COLO829 (cell line): ENCODE measurements around the gene ROBO1.
"Not testable (repeated sequence)": the region's sequence is repeated elsewhere in the genome, so short reads cannot be mapped to it uniquely, and the experiment has no call there.

ENCODE experiments used
- DNase-seq: peaks from one replicate; pipeline ENCODE4 v3.0.0; 2012; ENCODE audit warnings: low spot score

Gene ROBO1

DNA sequence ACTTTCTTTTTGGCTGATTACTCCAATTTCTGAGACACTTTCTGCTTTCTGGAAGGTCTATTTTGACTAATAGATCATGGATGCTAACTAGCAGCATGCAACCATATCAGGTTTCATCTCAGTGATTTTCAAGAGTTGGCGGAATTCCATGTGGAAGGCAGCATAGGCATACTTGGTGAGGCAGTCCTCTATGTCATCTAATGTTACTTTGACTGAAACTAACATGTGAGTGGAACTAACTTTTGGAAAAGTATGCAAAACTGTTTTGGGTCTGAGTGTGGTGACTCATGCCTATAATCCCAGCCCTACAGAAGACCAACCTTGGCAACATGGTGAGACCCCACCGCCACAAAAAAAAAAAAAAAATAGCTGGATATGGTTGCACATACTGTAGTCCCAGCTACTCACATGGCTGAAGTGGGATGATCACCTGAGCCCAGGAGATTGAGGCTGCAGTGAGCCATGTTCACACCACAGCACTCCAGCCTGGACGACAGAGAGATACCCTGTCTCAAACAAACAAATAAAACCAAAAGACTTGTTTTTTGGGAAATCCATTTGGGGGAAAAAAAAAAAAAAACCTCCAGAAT is 1033.7 kb downstream of the ROBO1 start:
- peak; percentile 30 for DNase-seq

DNA sequence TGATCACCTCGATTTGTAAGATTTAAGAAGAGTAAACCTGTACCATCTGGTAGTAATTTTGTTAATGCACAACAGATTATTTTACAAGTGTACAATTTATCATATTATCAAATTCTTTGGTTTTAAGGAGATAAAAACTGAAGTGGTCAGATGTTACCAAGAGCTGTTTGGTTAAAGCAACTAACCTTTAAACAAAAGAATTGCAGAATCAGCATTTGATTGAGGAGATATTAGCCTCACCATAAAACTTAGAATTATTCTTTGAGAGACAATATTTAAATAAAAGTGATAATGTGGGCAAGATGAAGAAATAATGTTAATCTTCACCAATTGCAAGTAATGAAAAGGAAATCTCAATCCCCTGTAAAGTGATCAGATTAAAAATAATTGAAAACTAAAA is 1034.9 kb downstream of the ROBO1 start:
- DNase-seq = no peak

DNA sequence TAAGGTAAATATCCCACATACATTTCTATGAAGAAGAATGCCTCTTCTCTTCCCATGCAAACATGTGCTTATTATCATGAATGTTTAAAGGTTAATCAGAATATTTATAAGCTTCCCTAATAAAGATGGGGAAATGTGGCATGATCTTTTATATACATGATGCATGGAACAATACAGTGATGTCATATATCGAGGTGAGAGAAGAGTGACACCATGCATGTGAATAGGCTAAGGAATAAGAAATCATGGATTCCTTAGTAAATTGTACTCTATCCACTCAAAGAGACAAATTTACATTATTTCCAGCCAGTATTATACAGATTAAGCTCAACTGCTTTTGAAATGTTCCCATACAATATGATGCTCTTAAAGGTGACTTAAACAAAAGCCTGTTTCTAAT is 1035.3 kb downstream of the ROBO1 start:
- no peak for DNase-seq

DNA sequence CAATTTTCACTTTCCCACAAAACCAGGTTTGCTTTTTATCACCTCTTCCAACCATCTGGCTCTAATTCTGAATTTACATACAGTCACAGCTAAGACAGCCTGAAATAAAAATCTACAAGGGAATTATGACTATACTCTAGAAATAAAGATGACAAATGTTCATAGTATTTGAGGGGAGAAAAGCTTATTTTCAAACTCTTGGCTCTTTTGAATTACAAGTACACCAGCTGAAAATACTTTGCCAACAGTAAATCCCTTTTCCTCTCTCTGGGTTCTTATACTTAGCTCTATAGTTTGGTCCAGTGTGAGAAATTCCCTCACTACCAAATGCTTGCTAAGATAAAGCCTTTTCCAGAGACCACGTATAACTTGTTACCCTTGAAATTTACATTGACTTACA is 1037.9 kb downstream of the ROBO1 start:
- DNase-seq = no peak

DNA sequence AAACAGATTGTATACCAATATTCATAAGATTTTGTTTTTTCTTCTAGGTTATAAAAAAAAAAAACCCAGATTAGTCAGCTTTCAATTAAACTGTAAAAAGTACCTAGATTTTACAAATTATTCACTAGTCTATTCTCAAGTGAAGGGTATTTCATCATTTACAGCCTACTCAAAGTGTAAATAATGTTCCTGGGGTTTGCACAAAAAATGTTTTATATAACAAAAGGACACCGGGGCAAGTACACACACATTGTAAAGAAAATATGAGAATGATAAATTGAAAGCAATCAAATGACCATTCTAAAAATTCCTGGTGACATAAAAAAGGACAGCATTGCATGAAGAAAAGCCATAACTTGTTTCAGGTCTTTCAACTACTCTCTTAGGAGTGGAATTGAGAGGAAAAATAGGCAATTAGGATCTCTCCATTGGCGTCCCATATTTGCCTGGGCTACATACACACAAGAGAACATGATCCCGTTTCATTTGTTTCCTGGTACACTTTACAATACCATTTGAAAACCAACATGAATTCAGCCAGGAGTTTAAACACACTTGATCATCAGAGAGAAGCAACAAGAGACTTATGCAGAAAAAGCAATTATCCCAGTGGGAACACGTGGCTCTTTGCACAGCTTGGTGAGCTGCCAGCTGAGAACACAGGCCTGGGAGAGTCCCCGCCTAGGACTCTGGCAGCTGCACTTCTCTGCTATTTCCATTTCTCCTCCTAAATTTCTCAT is 1039.2 kb downstream of the ROBO1 start:
- DNase-seq = peak; percentile 44

DNA sequence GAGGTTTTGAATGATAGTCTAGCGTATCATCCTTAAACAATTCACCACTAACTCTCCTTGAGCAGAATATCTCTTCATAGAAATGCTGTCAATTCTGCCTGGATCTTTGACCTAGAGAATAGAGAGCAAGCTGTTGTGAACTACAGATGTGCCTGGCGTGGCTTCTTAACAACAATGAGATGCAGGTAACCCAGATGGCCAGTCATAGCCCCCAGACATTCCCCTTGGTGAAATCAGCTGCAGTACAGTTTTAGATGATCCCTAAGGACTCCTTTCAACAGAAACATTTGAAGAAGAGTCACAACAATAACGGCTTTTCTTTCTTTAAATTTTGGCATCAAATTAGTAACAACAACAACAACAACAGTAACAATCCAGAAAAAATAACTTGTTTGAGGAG is 1041.3 kb downstream of the ROBO1 start:
- no peak for DNase-seq

DNA sequence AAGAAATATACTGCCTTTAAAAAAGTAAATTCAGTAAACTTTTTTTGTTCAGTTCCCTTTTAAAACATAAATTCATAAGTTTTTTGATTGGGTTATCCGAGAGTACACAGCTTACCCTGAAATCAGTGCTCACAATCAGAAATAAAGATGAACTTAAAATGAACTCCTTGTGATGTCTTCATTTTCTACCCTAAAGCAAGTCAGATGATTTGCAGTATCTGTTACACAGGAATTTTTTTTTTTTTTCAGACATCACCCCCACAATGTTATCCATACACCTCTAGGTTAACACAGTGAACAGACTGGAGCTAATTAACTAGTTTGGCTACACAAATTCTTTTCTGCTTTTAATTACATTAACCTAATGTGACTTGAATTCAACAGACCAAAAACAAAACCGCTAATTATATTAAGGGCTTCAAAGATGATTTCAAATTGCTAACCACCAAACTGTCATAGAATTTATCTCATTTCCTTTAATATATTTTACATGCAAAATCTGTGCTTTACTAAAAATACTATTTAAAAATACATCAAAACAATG is 1042.0 kb downstream of the ROBO1 start:
- DNase-seq = peak; percentile 42

DNA sequence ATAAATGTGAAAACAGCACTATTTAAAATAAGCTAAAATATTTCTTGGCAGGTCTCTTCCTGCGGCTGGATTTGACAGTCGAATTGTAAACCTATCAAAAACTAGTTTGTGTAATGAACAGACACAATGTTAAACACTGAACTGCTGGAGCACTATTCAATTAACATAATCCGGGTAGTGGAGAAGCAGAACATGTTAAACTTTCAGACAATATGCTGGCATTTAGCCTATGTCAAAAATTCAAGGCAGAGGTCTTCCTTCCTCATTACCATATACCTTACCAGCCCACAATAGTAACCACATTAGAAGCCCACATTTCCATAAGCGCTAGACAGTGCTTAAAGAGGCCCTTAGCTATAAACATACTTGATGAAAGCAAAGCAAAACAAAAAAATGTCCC is 1042.9 kb downstream of the ROBO1 start:
- DNase-seq = no peak

DNA sequence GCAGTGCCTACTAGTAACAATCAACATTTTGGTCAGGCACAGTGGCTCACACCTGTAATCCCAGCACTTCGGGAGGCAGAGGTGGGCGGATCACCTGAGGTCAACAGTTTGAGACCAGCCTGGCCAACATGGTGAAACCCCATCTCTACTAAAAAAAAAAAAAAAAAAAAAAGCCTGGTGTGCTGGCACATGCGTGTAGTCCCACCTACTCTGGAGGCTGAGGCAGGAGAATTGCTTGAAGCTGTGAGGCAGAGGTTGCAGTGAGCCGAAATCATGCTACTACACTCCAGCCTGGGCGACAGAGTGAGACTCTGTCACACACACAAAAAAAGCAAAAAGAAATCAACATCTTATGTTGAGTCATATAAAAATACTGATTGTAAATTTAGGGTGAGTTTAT is 1043.4 kb downstream of the ROBO1 start:
- DNase-seq = not testable (repeated sequence)

DNA sequence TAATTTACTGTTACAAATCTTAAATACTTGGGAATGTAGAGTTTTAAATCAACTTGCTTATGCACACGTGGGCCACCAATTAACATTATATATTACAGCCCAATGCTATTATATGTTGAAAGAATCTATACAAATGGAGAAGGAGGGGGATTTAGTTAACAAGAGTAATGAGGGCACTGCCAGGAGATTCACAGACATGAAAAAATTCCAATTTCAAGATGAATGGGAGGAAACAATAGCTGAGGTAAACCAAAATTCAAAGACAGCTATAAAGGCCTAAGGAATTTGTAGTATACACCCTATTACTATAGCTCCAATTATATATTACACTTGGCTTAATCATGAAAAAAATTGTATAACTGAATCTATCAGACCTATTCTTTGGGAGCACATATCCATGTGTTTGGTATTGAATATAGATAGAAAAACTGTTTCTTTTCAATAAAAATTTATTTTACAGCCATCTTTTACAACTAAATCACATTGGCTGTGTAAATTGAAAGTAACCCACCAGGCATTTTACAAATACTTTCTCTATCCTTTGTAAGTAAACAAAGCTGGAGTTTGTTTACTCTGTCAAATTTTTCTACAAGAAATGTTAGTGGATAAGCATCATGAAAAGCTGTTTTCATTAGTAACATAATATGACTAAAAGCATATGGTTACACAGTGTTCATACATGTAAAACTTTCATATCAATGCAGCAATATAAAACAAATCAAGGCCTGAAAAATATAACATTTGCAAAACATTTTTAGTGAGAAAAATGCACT is 1045.8 kb downstream of the ROBO1 start:
- no peak for DNase-seq

DNA sequence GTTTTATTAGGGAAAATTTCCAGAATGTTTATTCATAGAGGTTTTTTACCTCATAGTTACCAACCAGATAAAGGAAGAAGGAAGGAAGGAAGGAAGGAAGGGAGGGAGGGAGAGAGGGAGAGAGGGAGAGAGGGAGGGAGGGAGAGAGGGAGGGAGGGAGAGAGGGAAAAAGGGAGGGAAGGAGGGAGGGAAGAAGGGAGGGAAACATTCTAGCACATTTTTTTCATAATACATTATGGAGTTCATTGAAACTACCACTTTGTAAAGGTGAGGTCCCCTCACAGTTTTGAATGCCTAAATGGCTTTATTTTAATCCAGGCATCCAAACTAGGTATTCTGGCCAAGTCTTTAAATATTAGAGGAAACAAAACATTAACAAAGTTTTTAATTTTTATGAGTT is 1049.1 kb downstream of the ROBO1 start:
- no peak for DNase-seq

DNA sequence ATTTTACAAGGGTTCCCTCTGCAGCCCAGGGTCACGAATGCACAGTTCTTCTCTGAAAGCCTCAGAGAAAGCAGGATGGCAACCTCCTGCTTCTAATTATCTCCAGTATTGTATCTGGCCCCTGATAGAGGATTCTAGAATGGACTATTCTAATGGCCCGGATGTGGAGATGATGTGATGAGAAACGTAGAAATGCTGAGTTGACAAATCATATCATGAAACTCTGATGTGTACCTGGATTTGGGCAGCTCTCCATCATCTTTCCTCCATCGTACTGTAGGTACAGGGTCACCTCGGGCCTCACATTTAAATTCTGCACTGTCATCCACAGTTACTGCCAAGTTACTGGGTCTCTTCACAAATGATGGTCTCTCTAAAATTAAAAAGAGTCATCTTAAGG is 1050.8 kb downstream of the ROBO1 start:
- DNase-seq = no peak

DNA sequence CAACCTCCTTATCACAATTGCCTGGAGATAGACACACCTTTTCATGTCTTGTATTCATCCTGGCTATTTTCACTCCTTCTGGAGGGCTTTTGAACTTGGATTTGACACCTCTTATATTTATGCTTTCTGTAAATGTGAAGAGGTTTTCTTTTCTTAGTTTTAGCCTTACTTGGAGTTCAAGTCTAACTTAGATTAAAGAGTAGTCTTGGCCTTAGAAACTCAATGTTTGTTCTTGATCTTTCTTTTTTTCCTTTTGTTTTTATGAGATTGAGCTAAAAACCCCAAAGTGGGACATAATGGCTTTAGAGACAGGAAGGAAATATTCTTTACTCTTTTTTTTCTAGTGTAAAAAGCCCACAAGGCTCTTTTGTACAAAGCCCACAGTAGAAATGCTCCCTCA is 1054.9 kb downstream of the ROBO1 start:
- DNase-seq = no peak

DNA sequence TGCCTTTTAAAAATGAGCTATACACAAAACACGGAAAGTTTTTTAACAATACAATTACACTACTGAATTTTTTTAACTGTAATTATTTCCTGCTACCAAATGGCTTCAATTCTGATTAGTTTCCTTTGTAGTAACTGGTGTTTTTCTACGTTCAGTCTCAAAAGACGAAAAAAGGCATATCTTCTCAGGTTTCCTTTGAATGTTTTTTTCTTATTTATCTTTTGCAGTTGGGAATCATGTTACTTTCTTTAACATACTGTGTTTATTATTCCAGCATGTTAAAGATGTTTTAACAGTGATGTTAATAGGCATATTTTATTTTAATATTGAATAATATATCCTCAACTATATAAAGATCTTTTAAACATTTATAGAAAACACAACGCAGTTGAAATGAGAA is 1055.5 kb downstream of the ROBO1 start:
- DNase-seq = no peak

DNA sequence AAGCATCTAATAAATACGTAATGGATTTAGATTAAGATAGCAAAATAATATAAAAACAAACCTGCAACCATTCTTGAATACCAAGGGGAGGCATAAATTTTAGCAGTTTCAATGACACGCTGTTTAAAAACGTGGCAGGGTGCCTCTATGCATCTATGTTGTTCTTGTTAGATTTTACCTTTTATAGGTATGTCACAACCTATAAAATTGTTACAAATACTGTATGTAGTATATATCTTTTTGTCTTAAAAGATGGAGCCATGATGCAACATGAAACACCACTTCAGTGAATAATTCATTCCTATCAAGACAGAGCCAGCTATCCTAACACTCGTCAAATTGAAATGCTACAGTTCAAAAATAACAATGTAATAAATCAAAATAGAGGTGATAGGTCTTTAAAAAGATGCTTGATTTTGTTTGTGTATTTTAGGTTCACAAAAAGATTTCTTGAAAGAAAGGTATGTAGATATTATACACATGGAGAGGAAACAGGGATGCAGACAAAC is 1059.2 kb downstream of the ROBO1 start:
- DNase-seq = no peak

DNA sequence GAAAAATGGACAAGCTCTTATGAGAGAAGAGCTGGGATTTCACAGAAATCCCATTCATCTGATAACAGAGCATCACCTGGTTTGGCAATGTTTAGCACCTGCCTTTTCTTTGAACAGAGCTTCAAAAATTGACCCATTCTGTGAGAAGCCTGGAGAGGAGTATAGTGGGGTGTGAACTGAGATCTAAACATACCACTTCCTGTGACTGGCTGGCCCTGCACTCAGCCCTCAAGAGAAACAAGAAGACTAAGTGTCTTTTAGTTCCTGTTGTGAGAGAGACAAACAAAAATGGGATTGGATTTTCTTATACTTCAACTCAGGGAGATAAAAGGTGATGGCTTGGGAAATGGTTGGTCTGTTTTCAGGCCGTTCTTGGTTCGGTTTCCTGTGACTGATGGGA is 1060.2 kb downstream of the ROBO1 start:
- no peak for DNase-seq

DNA sequence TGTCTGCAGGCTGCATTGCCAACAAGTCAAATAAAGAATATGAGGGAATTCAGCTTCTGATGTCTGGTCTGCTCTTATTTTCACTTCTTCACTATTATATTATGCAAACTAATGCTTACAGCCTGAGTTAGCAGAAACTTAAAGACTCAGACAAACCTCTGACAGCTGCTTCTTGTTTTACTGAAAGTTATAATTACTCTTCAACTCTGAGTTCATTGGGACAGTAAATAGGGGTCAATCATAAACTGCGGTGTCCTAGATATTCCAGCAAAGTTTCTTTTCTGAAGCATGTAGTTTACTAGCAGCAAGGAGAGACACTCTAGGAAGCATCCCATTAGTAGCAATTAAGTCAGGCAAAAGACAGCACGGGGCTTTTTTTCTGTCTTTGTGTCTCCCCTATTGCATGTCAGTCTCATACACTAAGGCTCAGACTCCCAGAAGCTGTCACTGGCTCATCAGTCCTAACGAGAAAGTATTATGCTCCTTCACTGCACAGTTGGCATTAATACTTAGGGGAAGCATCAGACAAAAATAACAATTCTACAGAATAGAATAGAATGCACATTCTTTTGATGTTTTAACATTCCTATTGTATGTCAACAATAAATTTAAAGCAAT is 1060.8 kb downstream of the ROBO1 start:
- DNase-seq = no peak

DNA sequence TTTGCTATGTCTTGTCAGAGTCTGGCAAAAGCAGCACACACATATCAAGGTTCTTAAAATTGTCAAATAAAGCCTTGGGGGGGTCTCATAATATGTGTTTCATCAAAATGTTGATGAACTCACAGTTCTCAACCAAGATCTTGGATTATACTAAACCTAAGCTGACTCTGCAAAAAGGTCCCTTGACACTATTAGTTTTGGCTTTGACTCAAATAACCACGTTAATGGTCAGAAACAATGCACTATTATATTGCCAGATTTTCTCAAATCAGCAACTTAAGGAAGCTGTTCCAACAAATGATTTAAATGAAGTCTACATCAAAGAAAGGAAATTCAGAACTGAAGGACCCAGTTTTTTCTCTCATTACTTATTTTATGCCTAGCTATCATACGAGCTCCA is 1063.9 kb downstream of the ROBO1 start:
- peak; percentile 35 for DNase-seq

DNA sequence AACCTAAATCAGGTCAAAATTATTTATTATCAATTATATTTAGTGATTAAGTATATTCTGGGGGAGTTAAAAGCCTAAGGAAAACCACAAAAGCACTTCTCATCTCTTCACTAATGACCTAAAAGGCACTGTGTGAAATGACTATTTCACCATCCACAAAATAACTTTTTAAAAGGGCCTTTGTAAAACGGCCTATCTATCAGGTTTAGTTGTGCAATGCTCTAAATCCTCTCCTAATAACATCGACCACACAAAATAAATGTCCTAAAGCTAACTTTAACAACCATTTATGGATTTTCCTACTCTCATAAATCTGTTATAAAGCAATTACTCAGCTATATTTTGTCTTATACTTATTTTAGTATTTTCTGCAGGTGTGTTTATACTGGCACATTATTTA is 1066.3 kb downstream of the ROBO1 start:
- no peak for DNase-seq

DNA sequence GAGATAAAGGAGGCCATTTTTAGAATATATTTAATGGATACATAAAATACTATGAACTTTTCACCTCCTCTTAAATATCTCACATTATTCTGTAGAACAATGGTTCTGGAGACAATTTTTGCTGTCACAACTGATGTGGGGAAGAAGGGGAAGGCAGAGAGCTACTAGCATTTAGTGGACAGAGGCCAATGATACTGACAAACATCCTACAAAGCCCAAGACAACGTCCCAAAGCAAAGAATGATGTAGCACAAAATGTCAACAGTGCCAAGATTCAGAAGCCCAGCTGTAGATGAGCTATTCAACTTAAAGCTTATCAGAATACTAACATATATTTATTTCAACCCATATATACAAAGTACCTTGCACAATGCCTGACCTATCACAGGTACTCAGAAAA is 1069.4 kb downstream of the ROBO1 start:
- no peak for DNase-seq

DNA sequence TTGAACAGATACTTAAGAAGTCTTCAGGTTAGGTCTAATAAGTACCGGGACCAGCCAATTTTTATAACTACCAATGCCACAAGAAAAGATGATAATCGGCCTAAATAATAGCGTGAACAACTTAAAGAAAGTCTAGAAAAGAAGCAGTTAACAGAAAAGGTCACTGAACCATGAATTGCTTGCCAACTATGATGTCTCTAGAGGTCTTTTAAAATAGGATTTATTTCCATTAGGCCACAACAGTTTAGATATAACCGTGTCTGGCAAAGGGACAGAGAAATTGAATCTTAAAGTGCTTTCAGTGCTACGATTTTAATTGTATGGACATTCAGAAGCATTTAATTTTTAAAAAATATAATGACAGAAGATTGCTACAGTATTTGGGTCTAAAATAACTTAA is 1070.4 kb downstream of the ROBO1 start:
- no peak for DNase-seq

DNA sequence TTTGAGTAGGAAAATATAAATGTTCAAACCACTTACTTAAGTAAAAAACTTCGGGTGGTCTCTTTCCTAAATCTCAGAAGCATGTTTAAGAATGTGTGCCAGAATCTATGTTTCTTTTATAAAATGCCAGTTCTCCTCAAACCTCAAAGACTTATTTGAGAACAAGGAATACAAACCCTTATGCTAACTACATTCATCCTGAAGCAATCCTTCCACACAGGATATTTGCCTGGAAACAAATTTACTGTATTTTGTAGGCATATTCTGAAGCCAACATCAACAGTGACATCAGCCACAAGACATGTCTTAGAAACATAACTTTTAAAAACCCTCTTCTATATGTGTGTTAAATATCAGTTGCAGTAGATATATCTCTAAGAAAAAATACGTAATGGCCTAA is 1077.0 kb downstream of the ROBO1 start:
- DNase-seq = no peak
